K562 (cell line): ENCODE results near the gene NOSIP. TPM values are rescaled to one million over a fixed set of nuclear protein-coding genes. Genes with fewer than 3 reads are reported as not detected.
A peak's percentile ranks its signal among the peaks of the same experiment; 100 is the strongest.

Source experiments
- CBFA2T2 ChIP-seq: fragments of 450-650 bp; conservative IDR thresholded peaks from 2 replicates; pipeline ENCODE4 v1.6.1; 2017; ENCODE audit warnings: mild to moderate bottlenecking
- CREBBP ChIP-seq: IDR thresholded peaks from one replicate; pipeline ENCODE4 v1.6.1; 2012; ENCODE audit warnings: low read depth, mild to moderate bottlenecking, control low read depth, inconsistent platforms, low read length
- FOXM1 ChIP-seq, 2 experiments: fragments of 450-650 bp in 1 of 2; sonication (generic) in 1 of 2; formaldehyde crosslinking in 1 of 2; IDR thresholded peaks; 2 replicates each; pipeline versions ENCODE4 v1.6.1 to v1.9.0; 2017 to 2022; ENCODE audit warnings: low read depth in 2 of 2, mild to moderate bottlenecking in 2 of 2, missing genetic modification reagents in 1 of 2, moderate library complexity in 1 of 2
- KAT7 ChIP-seq: sonication (generic); formaldehyde crosslinking; IDR thresholded peaks from 2 replicates; pipeline ENCODE4 v1.8.0; 2022; ENCODE audit warnings: missing genetic modification reagents, mild to moderate bottlenecking, borderline replicate concordance
- KLF1 ChIP-seq: fragments of 450-650 bp; IDR thresholded peaks from 2 replicates; pipeline ENCODE4 v1.6.1; 2016; ENCODE audit warnings: missing genetic modification characterization, missing compliant biosample characterization
- MECOM ChIP-seq: fragments of 250-450 bp; sonication (Bioruptor Pico); IDR thresholded peaks from 2 replicates; pipeline ENCODE4 v1.8.0; 2022; ENCODE audit warnings: inconsistent platforms
- MTA3 ChIP-seq: fragments of 450-650 bp; formaldehyde crosslinking; IDR thresholded peaks from 2 replicates; pipeline ENCODE4 v1.6.1; 2017; ENCODE audit warnings: mild to moderate bottlenecking, borderline replicate concordance
- PHF8 ChIP-seq: fragments of 200-600 bp; sonication (generic); IDR thresholded peaks from 2 replicates; pipeline ENCODE4 v1.6.1; 2012; ENCODE audit warnings: mixed run types, mild to moderate bottlenecking, inconsistent platforms, low read length, moderate library complexity, borderline replicate concordance
- SMARCA4 ChIP-seq: fragments of 450-650 bp; IDR thresholded peaks from 2 replicates; pipeline ENCODE4 v1.6.1; 2016
- SUPT5H ChIP-seq: fragments of 450-650 bp; IDR thresholded peaks from 2 replicates; pipeline ENCODE4 v1.6.1; 2016
- ZBTB1 ChIP-seq: sonication (generic); formaldehyde crosslinking; IDR thresholded peaks from 2 replicates; pipeline ENCODE4 v1.8.1; 2023; ENCODE audit warnings: missing genetic modification reagents, low read depth, mild to moderate bottlenecking, borderline replicate concordance
- ZNF174 ChIP-seq: fragments of 250-450 bp; sonication (Bioruptor Pico); IDR thresholded peaks from 2 replicates; pipeline ENCODE4 v1.4.0; 2020; ENCODE audit warnings: mild to moderate bottlenecking
- ZNF583 ChIP-seq: fragments of 250-450 bp; sonication (Bioruptor Pico); IDR thresholded peaks from 2 replicates; pipeline ENCODE4 v1.4.0; 2020
- ZNF785 ChIP-seq: fragments of 250-450 bp; sonication (Bioruptor Pico); IDR thresholded peaks from 2 replicates; pipeline ENCODE4 v1.4.0; 2020; ENCODE audit warnings: mild to moderate bottlenecking
- polyA plus RNA-seq, 8 experiments: library from polyadenylated mRNA; depleted of rRNA in 4 of 8; stranded (reverse) in 5 of 8; unstranded in 3 of 8; fragments of >200 nt; fragmentation: Nextera tagmentation in 2 of 8; fragmentation: Illumina TruSeq in 1 of 8; extraction: Ambion mirVana in 2 of 8; extraction: Trizol in 1 of 8; gene quantifications; 2 replicates each; pipeline versions ENCODE4 v1.2.1 to v1.2.3, GENCODE V29; 2011 to 2014; ENCODE audit warnings: inconsistent platforms in 1 of 8, missing spikeins in 1 of 8
- total RNA-seq, 7 experiments: library from RNA; depleted of rRNA in 6 of 7; stranded (reverse); fragments of >200 nt in 6 of 7; fragmentation: Illumina TruSeq in 2 of 7; extraction: Trizol in 2 of 7; gene quantifications; 2 replicates each; pipeline versions ENCODE4 v1.2.1 to v1.2.3, GENCODE V29; 2011 to 2021; ENCODE audit warnings: low replicate concordance in 1 of 7
- TF ChIP-seq, protein P1 (sequence below): fragments of 250-450 bp; sonication (Bioruptor Pico); IDR thresholded peaks from 2 replicates; pipeline ENCODE4 v1.8.0; 2022; ENCODE audit warnings: inconsistent platforms
- TF ChIP-seq, protein P2 (sequence below): sonication (generic); formaldehyde crosslinking; IDR thresholded peaks from 2 replicates; pipeline ENCODE4 v1.8.1; 2022; ENCODE audit warnings: missing genetic modification reagents
- TF ChIP-seq, protein P3 (sequence below): fragments of 450-650 bp; formaldehyde crosslinking; IDR thresholded peaks from 2 replicates; pipeline ENCODE4 v1.4.0; 2020; ENCODE audit warnings: mild to moderate bottlenecking, moderate library complexity
- TF ChIP-seq, protein P4 (sequence below): fragments of 250-450 bp; sonication (Bioruptor Pico); IDR thresholded peaks from 2 replicates; pipeline ENCODE4 v1.4.0; 2020; ENCODE audit warnings: mild to moderate bottlenecking, moderate library complexity
- TF ChIP-seq, protein P5 (sequence below): sonication (generic); formaldehyde crosslinking; IDR thresholded peaks from 2 replicates; pipeline ENCODE4 v1.5.0; 2020; ENCODE audit warnings: missing genetic modification reagents

Gene NOSIP
- total and polyA plus RNA-seq, 9 of the 15 experiments (the other 6 are each of a cell fraction or from before 2014, with no cell fraction given): 14.4 to 153 (median 79.9) TPM

DNA sequence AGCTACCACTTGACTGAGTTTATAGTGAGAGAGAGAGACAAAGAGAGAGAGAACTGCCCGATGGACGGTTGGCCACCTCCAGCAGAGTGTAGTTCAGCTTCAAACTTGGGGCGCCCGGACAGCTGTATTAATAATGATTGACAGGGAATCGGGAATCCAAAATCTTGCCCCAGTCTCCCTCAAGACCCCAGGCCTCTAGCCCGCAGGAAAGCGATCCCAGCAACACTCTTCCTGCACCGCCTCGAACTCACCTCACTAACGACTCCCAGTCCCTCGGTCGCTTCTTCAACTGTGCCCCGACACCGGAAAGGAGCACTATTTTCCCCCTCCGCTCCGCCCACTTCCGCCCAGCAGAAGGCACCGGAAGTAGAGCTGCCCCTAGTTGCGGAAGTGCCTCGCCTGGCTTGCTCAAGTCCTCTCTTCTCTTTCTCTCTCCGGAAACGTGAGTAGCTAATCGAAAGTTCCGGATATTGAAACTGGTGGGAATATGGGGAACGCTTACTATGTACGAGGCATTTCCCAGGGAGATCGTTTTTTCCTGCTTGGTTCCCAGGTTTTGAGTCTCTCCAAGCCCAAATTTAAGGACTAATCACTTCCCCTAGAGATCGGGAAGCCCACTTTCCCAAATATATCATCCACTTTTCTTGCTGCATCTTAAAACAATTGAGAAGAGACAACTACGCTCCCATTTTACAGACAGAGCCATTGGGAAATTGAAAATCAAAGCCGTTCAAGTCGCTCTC is at the start of gene NOSIP (continued):
- TF ChIP-seq, protein P1, sequence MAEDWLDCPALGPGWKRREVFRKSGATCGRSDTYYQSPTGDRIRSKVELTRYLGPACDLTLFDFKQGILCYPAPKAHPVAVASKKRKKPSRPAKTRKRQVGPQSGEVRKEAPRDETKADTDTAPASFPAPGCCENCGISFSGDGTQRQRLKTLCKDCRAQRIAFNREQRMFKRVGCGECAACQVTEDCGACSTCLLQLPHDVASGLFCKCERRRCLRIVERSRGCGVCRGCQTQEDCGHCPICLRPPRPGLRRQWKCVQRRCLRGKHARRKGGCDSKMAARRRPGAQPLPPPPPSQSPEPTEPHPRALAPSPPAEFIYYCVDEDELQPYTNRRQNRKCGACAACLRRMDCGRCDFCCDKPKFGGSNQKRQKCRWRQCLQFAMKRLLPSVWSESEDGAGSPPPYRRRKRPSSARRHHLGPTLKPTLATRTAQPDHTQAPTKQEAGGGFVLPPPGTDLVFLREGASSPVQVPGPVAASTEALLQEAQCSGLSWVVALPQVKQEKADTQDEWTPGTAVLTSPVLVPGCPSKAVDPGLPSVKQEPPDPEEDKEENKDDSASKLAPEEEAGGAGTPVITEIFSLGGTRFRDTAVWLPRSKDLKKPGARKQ (CRISPR knock-in tag): no peak
- TF ChIP-seq PHF8 (peak; percentile 94), CREBBP (no peak), SUPT5H (peak; percentile 99), MECOM (CRISPR knock-in tag) (0 out of 2 replicates have a peak, but pooled peaks have one; percentile 56), FOXM1 (IDR thresholded peaks at IDR 0.05; ENCODE audit: low read depth) (no peak), FOXM1 (CRISPR knock-in tag; IDR thresholded peaks at IDR 0.05; ENCODE audit: low read depth) (no peak), ZBTB1 (CRISPR knock-in tag) (0 out of 2 replicates have a peak, but pooled peaks have one; percentile 29), ZNF583 (no peak), KAT7 (CRISPR knock-in tag) (0 out of 2 replicates have a peak, but pooled peaks have one; percentile 29), KLF1 (tag) (no peak), SMARCA4 (no peak), ZNF174 (no peak), ZNF785 (no peak), CBFA2T2 (no peak), MTA3 (no peak; the same call in 1 of the 2 replicates)
- TF ChIP-seq, protein P2, sequence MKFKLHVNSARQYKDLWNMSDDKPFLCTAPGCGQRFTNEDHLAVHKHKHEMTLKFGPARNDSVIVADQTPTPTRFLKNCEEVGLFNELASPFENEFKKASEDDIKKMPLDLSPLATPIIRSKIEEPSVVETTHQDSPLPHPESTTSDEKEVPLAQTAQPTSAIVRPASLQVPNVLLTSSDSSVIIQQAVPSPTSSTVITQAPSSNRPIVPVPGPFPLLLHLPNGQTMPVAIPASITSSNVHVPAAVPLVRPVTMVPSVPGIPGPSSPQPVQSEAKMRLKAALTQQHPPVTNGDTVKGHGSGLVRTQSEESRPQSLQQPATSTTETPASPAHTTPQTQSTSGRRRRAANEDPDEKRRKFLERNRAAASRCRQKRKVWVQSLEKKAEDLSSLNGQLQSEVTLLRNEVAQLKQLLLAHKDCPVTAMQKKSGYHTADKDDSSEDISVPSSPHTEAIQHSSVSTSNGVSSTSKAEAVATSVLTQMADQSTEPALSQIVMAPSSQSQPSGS (CRISPR knock-in tag): no peak
- TF ChIP-seq, protein P3, sequence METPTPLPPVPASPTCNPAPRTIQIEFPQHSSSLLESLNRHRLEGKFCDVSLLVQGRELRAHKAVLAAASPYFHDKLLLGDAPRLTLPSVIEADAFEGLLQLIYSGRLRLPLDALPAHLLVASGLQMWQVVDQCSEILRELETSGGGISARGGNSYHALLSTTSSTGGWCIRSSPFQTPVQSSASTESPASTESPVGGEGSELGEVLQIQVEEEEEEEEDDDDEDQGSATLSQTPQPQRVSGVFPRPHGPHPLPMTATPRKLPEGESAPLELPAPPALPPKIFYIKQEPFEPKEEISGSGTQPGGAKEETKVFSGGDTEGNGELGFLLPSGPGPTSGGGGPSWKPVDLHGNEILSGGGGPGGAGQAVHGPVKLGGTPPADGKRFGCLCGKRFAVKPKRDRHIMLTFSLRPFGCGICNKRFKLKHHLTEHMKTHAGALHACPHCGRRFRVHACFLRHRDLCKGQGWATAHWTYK (CRISPR knock-in tag): peak; percentile 41; the same call in 1 of the 2 replicates
- TF ChIP-seq, protein P4, sequence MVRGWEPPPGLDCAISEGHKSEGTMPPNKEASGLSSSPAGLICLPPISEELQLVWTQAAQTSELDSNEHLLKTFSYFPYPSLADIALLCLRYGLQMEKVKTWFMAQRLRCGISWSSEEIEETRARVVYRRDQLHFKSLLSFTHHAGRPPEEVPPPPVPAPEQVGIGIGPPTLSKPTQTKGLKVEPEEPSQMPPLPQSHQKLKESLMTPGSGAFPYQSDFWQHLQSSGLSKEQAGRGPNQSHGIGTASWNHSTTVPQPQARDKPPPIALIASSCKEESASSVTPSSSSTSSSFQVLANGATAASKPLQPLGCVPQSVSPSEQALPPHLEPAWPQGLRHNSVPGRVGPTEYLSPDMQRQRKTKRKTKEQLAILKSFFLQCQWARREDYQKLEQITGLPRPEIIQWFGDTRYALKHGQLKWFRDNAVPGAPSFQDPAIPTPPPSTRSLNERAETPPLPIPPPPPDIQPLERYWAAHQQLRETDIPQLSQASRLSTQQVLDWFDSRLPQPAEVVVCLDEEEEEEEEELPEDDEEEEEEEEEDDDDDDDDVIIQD (CRISPR knock-in tag): no peak
- TF ChIP-seq, protein P5, sequence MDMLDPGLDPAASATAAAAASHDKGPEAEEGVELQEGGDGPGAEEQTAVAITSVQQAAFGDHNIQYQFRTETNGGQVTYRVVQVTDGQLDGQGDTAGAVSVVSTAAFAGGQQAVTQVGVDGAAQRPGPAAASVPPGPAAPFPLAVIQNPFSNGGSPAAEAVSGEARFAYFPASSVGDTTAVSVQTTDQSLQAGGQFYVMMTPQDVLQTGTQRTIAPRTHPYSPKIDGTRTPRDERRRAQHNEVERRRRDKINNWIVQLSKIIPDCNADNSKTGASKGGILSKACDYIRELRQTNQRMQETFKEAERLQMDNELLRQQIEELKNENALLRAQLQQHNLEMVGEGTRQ (CRISPR knock-in tag): no peak
